Measurements from ENCODE around the gene CFL1. TPM values are rescaled to one million over a fixed set of nuclear protein-coding genes. Genes with fewer than 3 reads are reported as not detected.
A peak's percentile ranks its signal among the peaks of the same experiment; 100 is the strongest.

The CFL1 gene
- total and polyA plus RNA-seq, 10 of the 15 experiments (the other 5 are each of a cell fraction or from before 2014, with no cell fraction given): 164 to 2,994 (median 1,500) TPM

DNA sequence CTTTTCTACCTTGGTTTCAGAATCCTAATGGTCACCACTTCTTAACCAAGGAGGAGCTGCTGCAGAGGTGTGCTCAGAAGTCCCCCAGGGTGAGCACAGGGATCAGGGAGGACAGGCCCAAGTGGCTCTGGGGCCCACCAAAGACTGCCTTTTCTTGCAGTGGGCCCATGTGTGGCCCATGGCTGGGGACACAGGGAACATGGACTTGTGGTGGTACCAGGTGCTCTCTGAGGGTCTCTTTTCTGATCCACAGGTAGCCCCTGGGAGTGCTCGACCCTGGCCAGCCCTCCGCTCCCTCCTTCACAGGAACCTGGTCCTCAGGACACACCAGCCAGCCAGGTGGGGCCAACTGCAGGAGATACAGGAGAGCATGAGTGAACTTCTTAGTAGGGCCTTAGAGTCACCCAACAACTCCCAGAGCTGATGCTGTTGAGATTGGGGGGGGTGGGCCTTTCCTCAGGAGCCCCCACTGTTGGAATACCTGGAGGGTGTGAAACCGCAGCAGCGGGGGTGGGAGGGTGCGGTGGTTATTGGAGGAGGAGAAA is 4.3 kb upstream of the CFL1 start (continued):
- TF ChIP-seq ASH2L (IDR thresholded peaks at IDR 0.05; ENCODE audit: borderline replicate concordance, low read depth): no peak

DNA sequence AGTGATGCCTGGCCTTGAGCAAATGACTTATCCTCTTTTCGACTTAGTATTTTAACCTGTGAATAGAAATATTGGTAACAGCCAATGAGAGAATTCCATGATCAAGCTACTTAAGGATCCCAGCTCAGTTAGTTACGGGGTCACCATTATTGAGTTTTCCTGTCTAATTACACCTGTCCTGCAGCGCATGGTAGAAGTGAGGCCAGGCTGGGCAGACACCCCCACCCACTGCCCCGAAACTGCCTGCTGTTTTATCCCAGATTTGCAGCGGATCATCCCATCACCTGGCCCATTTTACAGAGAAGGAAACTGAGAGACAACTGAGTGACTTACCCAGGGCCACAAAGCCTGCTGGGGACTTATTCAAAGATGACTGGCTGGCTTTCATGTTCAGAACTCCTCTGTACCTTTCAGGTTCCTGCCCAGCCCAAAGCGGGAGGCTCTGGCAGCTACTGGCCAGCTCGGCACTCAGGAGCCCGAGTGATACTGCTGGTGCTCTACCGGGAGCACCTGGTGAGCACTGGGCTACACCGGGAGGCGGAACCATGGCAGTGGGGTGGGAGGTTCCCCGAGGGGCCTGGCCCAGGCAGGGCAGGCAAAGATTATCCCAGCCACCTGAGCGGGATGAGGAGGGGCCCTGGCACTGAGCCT is 3.7 kb upstream of the CFL1 start:
- H3K9ac ChIP-seq (ENCODE audit: control insufficient read depth, insufficient read depth, low read length): peak overlapping the region; percentile 97
- peak overlapping the region; percentile 100 for H3K27ac ChIP-seq (ENCODE audit: control insufficient read depth, insufficient read depth)
- H3K4me3 ChIP-seq: peak overlapping the region; percentile 85
- no peaks in the 10 kb centered on the region for H3K27me3 ChIP-seq (replicated peaks in 1 of 2; ENCODE audit: control insufficient read depth in 2 of 2, insufficient read depth in 2 of 2, low read length in 1 of 2)
- 90% methylated on average over 13 of the region's 13 CpGs for WGBS (ENCODE audit: insufficient coverage, insufficient replicate concordance, low lambda C conversion rate, missing lambda C conversion rate)
- no peaks in the 10 kb centered on the region for H3K9me3 ChIP-seq (replicated peaks; ENCODE audit: control insufficient read depth, insufficient read depth, low read length)
- TF ChIP-seq SPI1 (IDR thresholded peaks at IDR 0.05; ENCODE audit: borderline replicate concordance, insufficient read depth, low read depth, low read length) (no peak), POLR2AphosphoS2 (IDR thresholded peaks at IDR 0.05; ENCODE audit: low read depth, low read length) (no peak), RAD51 (IDR thresholded peaks at IDR 0.05) (no peak), BACH1 (IDR thresholded peaks at IDR 0.05; ENCODE audit: borderline replicate concordance) (no peak), EP300 (IDR thresholded peaks at IDR 0.05; ENCODE audit: borderline replicate concordance in 1 of 2, control insufficient read depth in 1 of 2, low read depth in 2 of 2, low read length in 2 of 2) (no peak), BMI1 (IDR thresholded peaks at IDR 0.05; ENCODE audit: borderline replicate concordance) (no peak), CREB1 (IDR thresholded peaks at IDR 0.05; ENCODE audit: low read depth) (no peak), RUNX3 (IDR thresholded peaks at IDR 0.05; ENCODE audit: low read length) (no peak)
- TF ChIP-seq, protein P1, sequence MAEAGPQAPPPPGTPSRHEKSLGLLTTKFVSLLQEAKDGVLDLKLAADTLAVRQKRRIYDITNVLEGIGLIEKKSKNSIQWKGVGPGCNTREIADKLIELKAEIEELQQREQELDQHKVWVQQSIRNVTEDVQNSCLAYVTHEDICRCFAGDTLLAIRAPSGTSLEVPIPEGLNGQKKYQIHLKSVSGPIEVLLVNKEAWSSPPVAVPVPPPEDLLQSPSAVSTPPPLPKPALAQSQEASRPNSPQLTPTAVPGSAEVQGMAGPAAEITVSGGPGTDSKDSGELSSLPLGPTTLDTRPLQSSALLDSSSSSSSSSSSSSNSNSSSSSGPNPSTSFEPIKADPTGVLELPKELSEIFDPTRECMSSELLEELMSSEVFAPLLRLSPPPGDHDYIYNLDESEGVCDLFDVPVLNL (IDR thresholded peaks at IDR 0.05; ENCODE audit: low read depth, low read length): no peak
- no TSS peak for BruUV-seq (replicated peaks)
- H3K79me2 ChIP-seq (ENCODE audit: control insufficient read depth, insufficient read depth, low read length): peaks cover 39% of the 10 kb centered on the region
- FAIRE-seq: no peak
- peaks cover 2% of the 10 kb centered on the region for H4K20me1 ChIP-seq (ENCODE audit: control insufficient read depth, insufficient read depth)
- no peak for ATAC-seq
- ChIA-PET CTCF (interaction anchor here (0.7 to 5.7 kb wide), 4 partner anchors 9 to 82 kb away, joined by 3 to 146 read pairs (median 22); partner anchors contain the start of genes CCDC85B and FIBP), RAD21 (ENCODE audit: unreplicated experiment) (interaction anchor here (5.0 kb wide), 1 partner anchor 29 kb away, joined by 76 read pairs; the partner anchor contains the start of genes CCDC85B and FIBP), SMC1A (ENCODE audit: uncharacterized antibody, unreplicated experiment) (interaction anchor here (0.6 to 4.3 kb wide), 2 partner anchors 28 to 92 kb away, joined by 4 to 52 read pairs; partner anchors contain the start of genes CCDC85B and FIBP), POLR2A (interaction anchor here (0.6 to 5.6 kb wide), 5 partner anchors 9 to 150 kb away, joined by 3 to 155 read pairs (median 4); partner anchors contain the start of genes CCDC85B, EFEMP2, FIBP and KAT5)
- in situ Hi-C loops (cut with MboI) (loop anchor here (25.0 kb wide), 1 partner anchor 1624 kb away; the partner anchor contains the start of genes DNAJC4, FKBP2, NUDT22 and PPP1R14B), intact Hi-C loops (cut with micrococcal nuclease; ENCODE audit: unreplicated experiment) (no loop called here)
- peaks cover 18 to 32% of the 10 kb centered on the region in 2 experiments for H3K36me3 ChIP-seq (ENCODE audit: control insufficient read depth in 2 of 2, insufficient read depth in 2 of 2, low read length in 1 of 2)
- DNase-seq (ENCODE audit: low read depth, low spot score): no peak
- peaks cover 15% of the 10 kb centered on the region for H3K4me1 ChIP-seq (ENCODE audit: control insufficient read depth, insufficient read depth, low read length)
- peak overlapping the region; percentile 97 for H3K4me2 ChIP-seq (ENCODE audit: control insufficient read depth, insufficient read depth)
- no peak overlapping the region for H2AFZ ChIP-seq (ENCODE audit: control insufficient read depth, low read depth, low read length)

All from GM12878 (cell line).